Endothelial cell of umbilical vein (primary cell): ENCODE results near the gene AGBL5. TPM values are rescaled to one million over a fixed set of nuclear protein-coding genes. Genes with fewer than 3 reads are reported as not detected.

Experiments used
- BruUV-seq: library from RNA; stranded (reverse); fragments of 400-500 nt; replicated peaks from 2 replicates; lab custom pipeline; 2021; lab: Mats Ljungman, UMichigan
- CTCF ChIA-PET: fragments of 300-600, 350-600 bp; sonication (Branson Sonifier 250); formaldehyde crosslinking; loops from one replicate; lab custom pipeline; 2021; ENCODE audit warnings: antibody characterized with exemption, inconsistent platforms; lab: Charles Lee
- POLR2A ChIA-PET: fragments of 300-600, 350-600 bp; sonication (Branson Sonifier 250); formaldehyde crosslinking; loops from one replicate; lab custom pipeline; 2021; ENCODE audit warnings: antibody characterized with exemption, inconsistent platforms; lab: Charles Lee
- DNase-seq: peaks from one replicate; pipeline ENCODE4 v3.0.0-alpha.2; 2011; ENCODE audit warnings: low read depth, low spot score
- FAIRE-seq: peaks from 2 replicates; lab custom pipeline; 2011; peaks lifted over from hg19 to GRCh38; lab: Jason Lieb, UNC
- H2AFZ ChIP-seq: 2 replicates; pipeline ENCODE4 v1.6.0; 2012; ENCODE audit warnings: low read depth, low read length, control low read depth, inconsistent platforms
- H3K27ac ChIP-seq: 2 replicates; pipeline ENCODE4 v1.5.1; 2011; ENCODE audit warnings: low read depth, mild to moderate bottlenecking, control low read depth, low read length, moderate library complexity; ENCODE audit not compliant: insufficient read depth
- H3K27me3 ChIP-seq, 2 experiments: 2 replicates each; pipeline versions ENCODE4 v1.6.0 to v1.6.1; 2011; ENCODE audit warnings: low read length in 2 of 2, mixed read lengths in 1 of 2; ENCODE audit not compliant: control insufficient read depth in 2 of 2, insufficient read depth in 2 of 2
- H3K36me3 ChIP-seq, 2 experiments: 2 replicates in 1 of 2; 3 replicates in 1 of 2; pipeline ENCODE4 v1.5.1; 2011; ENCODE audit warnings: low read length in 2 of 2, mild to moderate bottlenecking in 1 of 2, moderate library complexity in 1 of 2; ENCODE audit not compliant: control insufficient read depth in 2 of 2, insufficient read depth in 2 of 2; ENCODE audit errors: extremely low read depth in 1 of 2
- H3K4me1 ChIP-seq: 3 replicates; pipeline ENCODE4 v1.5.1; 2011; ENCODE audit warnings: mild to moderate bottlenecking, low read length; ENCODE audit not compliant: control insufficient read depth, insufficient read depth; ENCODE audit errors: extremely low read depth
- H3K4me2 ChIP-seq: 2 replicates; pipeline ENCODE4 v1.6.1; 2011; ENCODE audit warnings: low read length, control low read depth, mixed read lengths; ENCODE audit not compliant: insufficient read depth
- H3K4me3 ChIP-seq, 3 experiments: fragments of 200-600 bp in 1 of 3; sonication (generic), shearing (Covaris generic) in 1 of 3; replicated peaks in 1 of 3; 2 replicates each; pipeline ENCODE4 v1.5.1; 2011 to 2016; ENCODE audit warnings: control low read depth in 3 of 3, low read length in 3 of 3, mild to moderate bottlenecking in 2 of 3, inconsistent platforms in 1 of 3, low read depth in 1 of 3, moderate library complexity in 1 of 3; ENCODE audit not compliant: insufficient read depth in 1 of 3
- H3K79me2 ChIP-seq: 2 replicates; pipeline ENCODE4 v1.6.0; 2012; ENCODE audit warnings: low read length, inconsistent platforms; ENCODE audit not compliant: control insufficient read depth, insufficient read depth
- H3K9ac ChIP-seq: replicated peaks from 2 replicates; pipeline ENCODE3; 2011; ENCODE audit warnings: low read length, control low read depth; ENCODE audit not compliant: insufficient read depth; ENCODE audit errors: extremely low read depth
- H3K9me1 ChIP-seq: replicated peaks from 3 replicates; pipeline ENCODE4 v1.6.0; 2011; ENCODE audit warnings: mild to moderate bottlenecking, low read length; ENCODE audit not compliant: control insufficient read depth, insufficient read depth; ENCODE audit errors: extremely low read depth
- H3K9me3 ChIP-seq: replicated peaks from 2 replicates; pipeline ENCODE4 v1.5.1; 2012; ENCODE audit warnings: low read length, inconsistent platforms; ENCODE audit not compliant: control insufficient read depth, insufficient read depth
- H4K20me1 ChIP-seq: replicated peaks from 2 replicates; pipeline ENCODE3; 2011; ENCODE audit warnings: mild to moderate bottlenecking, low read length; ENCODE audit not compliant: control insufficient read depth, insufficient read depth; ENCODE audit errors: extremely low read depth
- CTCF ChIP-seq, 2 donors: IDR thresholded peaks; 1 replicate in 1 of 2; 2 replicates in 1 of 2; pipeline ENCODE4 v1.5.1; 2011; ENCODE audit warnings: low read length in 2 of 2, mild to moderate bottlenecking in 2 of 2, moderate library complexity in 2 of 2, control low read depth in 1 of 2, inconsistent platforms in 1 of 2, low read depth in 1 of 2; ENCODE audit not compliant: insufficient read depth in 1 of 2; ENCODE audit errors: extremely low read depth in 1 of 2
- EZH2 ChIP-seq: IDR thresholded peaks from 2 replicates; pipeline ENCODE4 v1.6.1; 2012; ENCODE audit warnings: borderline replicate concordance, low read depth, mild to moderate bottlenecking, moderate library complexity, low read length, inconsistent platforms; ENCODE audit not compliant: severe bottlenecking
- FOS ChIP-seq: IDR thresholded peaks from 2 replicates; pipeline ENCODE4 v1.6.1; 2011; ENCODE audit warnings: mild to moderate bottlenecking, low read length, moderate library complexity, borderline replicate concordance; ENCODE audit not compliant: insufficient read depth
- GATA2 ChIP-seq: IDR thresholded peaks from 2 replicates; pipeline ENCODE4 v1.7.0; 2011; ENCODE audit warnings: low read depth, mild to moderate bottlenecking, moderate library complexity, mixed read lengths, low read length; ENCODE audit not compliant: insufficient read length, insufficient read depth
- JUN ChIP-seq: IDR thresholded peaks from 2 replicates; pipeline ENCODE4 v1.6.1; 2011; ENCODE audit warnings: borderline replicate concordance, low read depth; ENCODE audit not compliant: insufficient read length, insufficient read depth
- MAX ChIP-seq: IDR thresholded peaks from 2 replicates; pipeline ENCODE4 v1.6.1; 2011; ENCODE audit not compliant: insufficient read depth, insufficient read length
- MYC ChIP-seq: IDR thresholded peaks from one replicate; pipeline ENCODE4 v1.6.1; 2011; ENCODE audit warnings: mild to moderate bottlenecking, low read depth, low read length
- POLR2A ChIP-seq: IDR thresholded peaks from 2 replicates; pipeline ENCODE4 v1.6.1; 2012; ENCODE audit warnings: low read depth, mild to moderate bottlenecking, control low read depth, low read length
- POLR2AphosphoS5 ChIP-seq: IDR thresholded peaks from 2 replicates; pipeline ENCODE4 v1.6.1; 2012; ENCODE audit warnings: low read depth, mild to moderate bottlenecking, control low read depth, low read length, moderate library complexity; ENCODE audit not compliant: insufficient read depth
- dilution Hi-C: fragments of 300-500 bp; cut with MboI; formaldehyde crosslinking; loops from one replicate; pipeline ENCODE4 v1.15.0; 2019; ENCODE audit warnings: low sequenced_read_pairs; ENCODE audit not compliant: extremely low pct_ligation_motif_present
- intact Hi-C: fragments of 100-400 bp; cut with micrococcal nuclease; formaldehyde crosslinking; loops from one replicate; pipeline ENCODE4 v1.10.0; 2022
- polyA plus RNA-seq, 4 experiments: library from polyadenylated mRNA; depleted of rRNA in 3 of 4; stranded (reverse) in 3 of 4; unstranded in 1 of 4; fragments of >200 nt; gene quantifications; 2 replicates each; pipeline versions ENCODE4 v1.2.1 to v1.2.3, GENCODE V29; 2011 to 2012; ENCODE audit warnings: missing spikeins in 1 of 4
- total RNA-seq: library from RNA; stranded (reverse); gene quantifications from 2 replicates; pipeline ENCODE4 v1.2.3, GENCODE V29; 2021

Gene AGBL5
- total and polyA plus RNA-seq, 2 donors (not counting 3 experiments of a cell fraction or from before 2014, with no cell fraction given) = 28.2 to 41.9 TPM

- Histone ChIP-seq H3K27ac (no peak overlapping the region), H3K36me3 (peaks cover 3 to 30% of the 10 kb centered on the region in 2 experiments), H3K4me2 (no peak overlapping the region), H2AFZ (no peak overlapping the region), H4K20me1 (no peaks in the 10 kb centered on the region), H3K4me1 (peaks cover 6% of the 10 kb centered on the region), H3K79me2 (no peaks in the 10 kb centered on the region), H3K27me3 (no peaks in the 10 kb centered on the region), H3K9ac (no peak overlapping the region), H3K9me3 (no peaks in the 10 kb centered on the region), H3K4me3 (no peak overlapping the region), H3K9me1 (no peaks in the 10 kb centered on the region)
- no peak for FAIRE-seq
- TF ChIP-seq CTCF (IDR thresholded peaks at IDR 0.05; ENCODE audit: extremely low read depth in 1 of 2, insufficient read depth in 1 of 2, low read depth in 1 of 2, low read length in 2 of 2) = no peak
- no peak for TF ChIP-seq MYC
- TF ChIP-seq POLR2A = no peak
- no peak for TF ChIP-seq GATA2
- no peak for TF ChIP-seq JUN
- TF ChIP-seq POLR2AphosphoS5 = no peak
- TF ChIP-seq MAX = no peak
- TF ChIP-seq EZH2 = no peak
- no peak for TF ChIP-seq FOS
- BruUV-seq = no TSS peak
- dilution Hi-C loops = no loop called here
- intact Hi-C loops = no loop called here
- POLR2A ChIA-PET = no interaction called here
- DNase-seq = no peak
- CTCF ChIA-PET = interaction anchor here (1.0 kb wide), 1 partner anchor 93 kb away, joined by 5 read pairs; no protein-coding TSS in a partner anchor
These were observed 3.3 kb downstream of the AGBL5 start for GRCh38 chr2:27054721-27055120.
